Breast epithelium (tissue), 4 donors: ENCODE results near the gene FCGBP. TPM values are rescaled to one million over a fixed set of nuclear protein-coding genes. Genes with fewer than 3 reads are reported as not detected.

ENCODE experiments used
- DNase-seq, 2 donors: peaks; one replicate each; pipeline ENCODE4 v3.0.0-alpha.2; 2019; ENCODE audit warnings: low spot score in 2 of 2
- H3K27ac ChIP-seq, 2 donors: fragments of 200-600 bp; sonication (generic) in 1 of 2; one replicate each; pipeline ENCODE4 v1.5.1; 2016 to 2019; ENCODE audit warnings: mild to moderate bottlenecking in 1 of 2
- H3K27me3 ChIP-seq, 2 donors: fragments of 200-600 bp; sonication (generic) in 1 of 2; one replicate each; pipeline versions ENCODE4 v1.5.1 to v1.6.0; 2017 to 2019; ENCODE audit warnings: control low read depth in 1 of 2, mild to moderate bottlenecking in 1 of 2
- H3K36me3 ChIP-seq: fragments of 200-600 bp; one replicate; pipeline ENCODE4 v1.5.1; 2019
- H3K4me1 ChIP-seq, 2 donors: fragments of 200-600 bp; sonication (generic); one replicate each; pipeline ENCODE4 v1.5.1; 2016 to 2019; ENCODE audit warnings: control low read depth in 1 of 2
- H3K4me3 ChIP-seq, 3 donors: fragments of 200-600 bp; sonication (generic); 1 replicate in 2 of 3; 2 replicates in 1 of 3; pipeline ENCODE4 v1.5.1; 2016 to 2019; ENCODE audit warnings: mild to moderate bottlenecking in 3 of 3, moderate library complexity in 2 of 3
- H3K9me3 ChIP-seq, 2 donors: fragments of 200-600 bp; sonication (generic) in 1 of 2; one replicate each; pipeline ENCODE4 v1.5.1; 2016 to 2019; ENCODE audit warnings: control low read depth in 1 of 2
- POLR2A ChIP-seq: fragments of 450-650 bp; IDR thresholded peaks from one replicate; pipeline ENCODE4 v1.6.1; 2016; ENCODE audit warnings: antibody characterized with exemption, mild to moderate bottlenecking, moderate library complexity
- POLR2AphosphoS5 ChIP-seq, 3 donors: sonication (generic); formaldehyde crosslinking; IDR thresholded peaks; one replicate each; pipeline ENCODE4 v1.6.1; 2017; ENCODE audit warnings: antibody characterized with exemption in 3 of 3
- intact Hi-C: fragments of 100-400 bp; cut with DNase I; formaldehyde crosslinking; loops from one replicate; pipeline ENCODE4 v1.15.1; 2023; ENCODE audit warnings: low total_unique reads
- total RNA-seq, 3 donors: library from RNA; depleted of rRNA; stranded (reverse); fragments of >200 nt; gene quantifications; one replicate each; pipeline ENCODE4 v1.1.0, GENCODE V29; 2016
- TF ChIP-seq, protein P1 (sequence below), 3 donors: fragments of 450-650 bp; IDR thresholded peaks; one replicate each; pipeline ENCODE4 v1.5.1; 2016 to 2017; ENCODE audit warnings: antibody characterized with exemption in 3 of 3, mild to moderate bottlenecking in 3 of 3, moderate library complexity in 3 of 3

The FCGBP gene
- total RNA-seq, 3 donors from 2014 or later: 25.9 to 77.3 (median 28.2) TPM

DNA sequence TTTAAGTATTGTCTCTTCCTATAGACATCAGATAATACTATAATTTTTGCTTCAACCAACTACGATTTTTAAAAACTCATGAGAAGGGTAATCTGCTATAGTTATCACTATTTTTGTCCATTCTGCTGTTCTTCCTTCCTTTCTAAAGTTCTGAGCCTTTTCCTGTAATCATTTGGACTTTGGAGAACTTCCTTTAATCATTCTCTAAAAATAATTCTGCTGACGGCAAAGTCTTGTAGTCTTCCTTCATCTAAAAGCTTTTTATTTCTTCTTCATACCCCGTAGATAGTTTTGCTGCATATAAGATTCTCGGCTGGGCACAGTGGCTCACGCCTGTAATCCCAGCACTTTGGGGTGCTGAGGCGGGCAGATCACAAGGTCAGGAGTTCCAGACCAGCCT, 5.1 kb upstream of the FCGBP start:
- Histone ChIP-seq H3K4me1 (no peaks in the 10 kb centered on the region), H3K27ac (no peak overlapping the region), H3K27me3 (peaks cover 0 to 15% of the 10 kb centered on the region in 2 donors), H3K36me3 (no peaks in the 10 kb centered on the region), H3K4me3 (no peak overlapping the region), H3K9me3 (peaks cover 6 to 15% of the 10 kb centered on the region in 2 donors)
- TF ChIP-seq POLR2AphosphoS5 (IDR thresholded peaks at IDR 0.05) (no peak), POLR2A (no peak)
- TF ChIP-seq, protein P1, sequence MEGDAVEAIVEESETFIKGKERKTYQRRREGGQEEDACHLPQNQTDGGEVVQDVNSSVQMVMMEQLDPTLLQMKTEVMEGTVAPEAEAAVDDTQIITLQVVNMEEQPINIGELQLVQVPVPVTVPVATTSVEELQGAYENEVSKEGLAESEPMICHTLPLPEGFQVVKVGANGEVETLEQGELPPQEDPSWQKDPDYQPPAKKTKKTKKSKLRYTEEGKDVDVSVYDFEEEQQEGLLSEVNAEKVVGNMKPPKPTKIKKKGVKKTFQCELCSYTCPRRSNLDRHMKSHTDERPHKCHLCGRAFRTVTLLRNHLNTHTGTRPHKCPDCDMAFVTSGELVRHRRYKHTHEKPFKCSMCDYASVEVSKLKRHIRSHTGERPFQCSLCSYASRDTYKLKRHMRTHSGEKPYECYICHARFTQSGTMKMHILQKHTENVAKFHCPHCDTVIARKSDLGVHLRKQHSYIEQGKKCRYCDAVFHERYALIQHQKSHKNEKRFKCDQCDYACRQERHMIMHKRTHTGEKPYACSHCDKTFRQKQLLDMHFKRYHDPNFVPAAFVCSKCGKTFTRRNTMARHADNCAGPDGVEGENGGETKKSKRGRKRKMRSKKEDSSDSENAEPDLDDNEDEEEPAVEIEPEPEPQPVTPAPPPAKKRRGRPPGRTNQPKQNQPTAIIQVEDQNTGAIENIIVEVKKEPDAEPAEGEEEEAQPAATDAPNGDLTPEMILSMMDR (IDR thresholded peaks at IDR 0.05): no peak
- intact Hi-C loops: no loop called here
- DNase-seq: no peak

DNA sequence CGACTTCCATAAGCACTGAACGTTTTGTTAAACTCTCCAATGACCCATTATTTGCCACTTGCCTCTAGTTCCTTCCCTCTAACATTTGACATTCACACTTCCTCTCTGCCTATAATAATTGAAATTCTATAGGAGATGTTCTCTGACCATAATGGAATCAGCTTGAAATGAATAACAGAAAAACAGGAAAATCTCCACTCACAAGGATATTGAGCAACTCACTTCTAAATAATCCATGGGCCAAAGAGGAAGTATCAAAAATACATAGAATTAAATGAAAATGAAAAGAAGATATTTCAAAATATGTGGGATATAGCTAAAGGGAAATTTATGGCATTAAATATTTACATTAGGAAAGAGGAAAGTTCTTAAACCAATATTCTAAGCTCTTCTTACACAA, 3.4 kb upstream of the FCGBP start:
- intact Hi-C loops: no loop called here
- no peak for DNase-seq
- TF ChIP-seq, protein P1 (IDR thresholded peaks at IDR 0.05): no peak
- TF ChIP-seq POLR2AphosphoS5 (IDR thresholded peaks at IDR 0.05) (no peak), POLR2A (no peak)

GRCh38 chr19:39937094-39937720, 2.8 kb upstream of the FCGBP start:
- intact Hi-C loops: no loop called here

More for the DNA sequence above, 3.4 kb upstream of the FCGBP start:
- Histone ChIP-seq H3K4me3 (no peak overlapping the region), H3K27ac (no peak overlapping the region), H3K9me3 (peaks cover 6 to 15% of the 10 kb centered on the region in 2 donors), H3K36me3 (no peaks in the 10 kb centered on the region), H3K4me1 (no peaks in the 10 kb centered on the region), H3K27me3 (peaks cover 0 to 18% of the 10 kb centered on the region in 2 donors)

DNA sequence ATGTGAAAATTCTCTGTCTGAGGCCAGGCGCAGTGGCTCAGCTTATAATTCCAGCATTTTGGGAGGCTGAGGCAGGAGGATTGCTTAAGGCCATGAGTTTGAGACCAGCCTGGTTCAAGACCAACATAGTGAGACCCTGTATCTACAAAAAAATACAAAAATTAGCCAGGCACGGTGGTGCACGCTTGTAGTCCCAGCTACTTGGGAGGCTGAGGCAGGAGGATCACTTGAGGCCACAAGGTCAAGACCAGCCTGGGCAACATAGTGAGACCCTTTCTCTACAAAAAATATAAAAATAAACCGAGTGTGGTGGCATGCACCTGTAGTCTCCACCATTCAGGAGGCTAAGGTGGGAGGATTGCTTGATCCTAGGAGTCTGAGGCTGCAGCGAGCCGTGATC, 2.2 kb upstream of the FCGBP start:
- intact Hi-C loops: no loop called here
- H3K27me3 ChIP-seq: peaks cover 0 to 18% of the 10 kb centered on the region in 2 donors

More at GRCh38 chr19:39937094-39937720, 2.8 kb upstream of the FCGBP start:
- Histone ChIP-seq H3K27ac (no peak overlapping the region), H3K36me3 (no peaks in the 10 kb centered on the region), H3K4me3 (no peak overlapping the region), H3K27me3 (peaks cover 0 to 18% of the 10 kb centered on the region in 2 donors), H3K9me3 (peaks cover 6 to 15% of the 10 kb centered on the region in 2 donors), H3K4me1 (no peaks in the 10 kb centered on the region)
- TF ChIP-seq, protein P1 (IDR thresholded peaks at IDR 0.05): no peak
- TF ChIP-seq POLR2A: no peak
- no peak for TF ChIP-seq POLR2AphosphoS5 (IDR thresholded peaks at IDR 0.05)
- DNase-seq: no peak

DNA sequence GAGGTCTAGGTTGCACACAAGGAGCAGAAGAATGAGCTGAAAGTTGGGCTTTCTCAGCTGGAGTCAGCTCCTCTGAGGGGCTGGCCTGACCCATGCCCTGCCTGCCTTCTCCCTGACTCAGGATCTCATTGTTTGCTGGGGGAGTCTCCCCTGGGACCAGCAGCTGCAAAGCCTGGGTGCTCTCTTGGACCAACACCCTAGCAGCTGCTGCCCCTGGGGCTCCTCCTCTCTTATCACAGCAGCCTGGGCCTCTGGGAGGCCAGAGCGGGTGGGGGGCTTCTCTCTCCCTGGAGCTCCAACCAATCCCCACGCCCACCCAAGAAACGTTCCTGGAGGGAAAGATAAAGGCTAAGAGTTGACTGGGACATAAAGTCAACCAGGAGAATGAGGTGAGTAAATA, 1.6 kb upstream of the FCGBP start:
- Histone ChIP-seq H3K36me3 (no peaks in the 10 kb centered on the region), H3K9me3 (peaks cover 6 to 15% of the 10 kb centered on the region in 2 donors), H3K4me1 (no peaks in the 10 kb centered on the region), H3K27ac (no peak overlapping the region), H3K27me3 (peaks cover 0 to 18% of the 10 kb centered on the region in 2 donors), H3K4me3 (no peak overlapping the region)
- TF ChIP-seq POLR2A (no peak), POLR2AphosphoS5 (IDR thresholded peaks at IDR 0.05) (no peak)
- TF ChIP-seq, protein P1 (IDR thresholded peaks at IDR 0.05): no peak
- intact Hi-C loops: no loop called here
- no peak for DNase-seq

More for the DNA sequence above, 2.2 kb upstream of the FCGBP start:
- no peaks in the 10 kb centered on the region for H3K36me3 ChIP-seq
- H3K4me1 ChIP-seq: no peaks in the 10 kb centered on the region
- DNase-seq: no peak
- no peak overlapping the region for H3K27ac ChIP-seq
- TF ChIP-seq POLR2A (no peak), POLR2AphosphoS5 (IDR thresholded peaks at IDR 0.05) (no peak)
- TF ChIP-seq, protein P1 (IDR thresholded peaks at IDR 0.05): no peak
- peaks cover 6 to 15% of the 10 kb centered on the region in 2 donors for H3K9me3 ChIP-seq
- no peak overlapping the region for H3K4me3 ChIP-seq
